Activated effector memory CD4-positive, alpha-beta T cell treated with anti-CD3 and anti-CD28 coated beads, Interleukin-2, amount 50 U/mL, for 16 hours (primary cell): ENCODE measurements around the gene ANKRD65.
"Not testable (repeated sequence)": the region's sequence is repeated elsewhere in the genome, so short reads cannot be mapped to it uniquely, and the experiment has no call there.

ENCODE experiments used
- DNase-seq: peaks from one replicate; pipeline ENCODE4 v3.0.0-alpha.2; 2020

ANKRD65 gene

DNA sequence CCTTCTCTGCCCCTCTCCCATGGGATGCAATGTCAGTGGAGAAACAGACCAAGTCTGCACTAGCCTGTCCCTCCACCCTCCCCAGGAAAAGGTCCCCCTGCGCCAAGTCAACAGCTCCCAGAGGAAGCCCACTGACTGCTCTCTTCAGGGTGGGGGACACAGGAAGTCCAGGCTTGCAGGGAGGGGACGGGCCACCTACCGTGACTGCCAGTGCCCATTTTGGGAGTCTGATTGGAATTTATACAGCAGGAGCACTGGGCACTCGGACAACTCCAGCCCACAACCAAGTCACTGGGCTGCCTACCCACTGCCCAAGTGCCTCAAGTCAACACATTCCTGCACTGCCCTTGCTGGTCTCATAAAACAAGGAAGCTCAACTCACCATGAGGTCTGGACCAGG lies 28.1 kb downstream of the ANKRD65 start:
- no peak for DNase-seq

GRCh38 chr1:1391225-1391624 lies 29.9 kb downstream of the ANKRD65 start:
- DNase-seq = no peak

- DNase-seq = no peak
These were observed 30.4 kb downstream of the ANKRD65 start for GRCh38 chr1:1390675-1391074.

GRCh38 chr1:1388078-1388472 lies 33.0 kb downstream of the ANKRD65 start:
- DNase-seq = no peak

DNA sequence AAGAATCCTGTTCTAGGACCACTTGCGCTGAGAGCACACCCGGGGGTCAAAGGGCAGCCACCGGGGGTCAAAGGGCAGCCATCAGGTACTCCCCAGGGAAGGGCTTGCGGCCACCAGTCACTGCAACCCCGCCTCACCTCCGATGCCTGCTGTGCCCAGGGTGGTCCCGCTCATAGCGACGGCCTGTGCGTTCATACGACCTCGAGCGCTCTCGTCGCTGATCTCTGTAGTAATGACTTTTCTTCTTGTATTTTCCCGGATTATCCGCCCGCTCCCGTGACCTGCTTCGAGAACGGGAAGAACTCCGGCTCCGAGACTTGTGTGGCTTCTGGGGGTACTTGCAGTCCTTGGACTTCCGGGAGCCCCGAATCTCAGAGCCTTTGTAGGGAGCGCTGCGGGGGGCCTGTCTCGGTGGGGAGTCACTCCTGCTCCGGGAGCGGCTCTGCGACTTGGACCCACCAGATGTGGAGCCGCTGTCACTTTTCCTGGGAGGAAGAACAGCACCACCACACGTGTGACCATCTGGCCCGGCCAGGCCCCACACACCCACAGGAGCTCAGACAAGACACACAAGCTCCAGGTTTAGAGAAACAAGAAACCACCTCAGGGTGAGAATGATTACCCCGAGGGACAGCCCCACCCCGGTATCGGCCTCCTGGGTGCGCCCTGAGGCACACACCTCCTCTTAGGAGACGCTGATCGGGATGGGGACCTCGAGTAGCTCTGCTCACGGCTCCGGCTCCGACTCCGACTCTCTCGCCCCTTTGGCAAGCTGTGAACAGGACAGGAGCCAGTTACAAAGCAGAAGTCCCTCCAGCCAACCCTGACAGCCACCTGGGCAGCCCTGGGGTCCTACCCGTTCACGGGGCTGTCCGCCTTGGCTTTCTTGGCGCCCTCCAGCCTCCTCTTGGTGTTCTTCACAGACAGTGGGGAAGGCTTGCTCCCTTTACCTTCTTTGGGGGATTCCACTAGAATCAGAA lies 33.7 kb downstream of the ANKRD65 start:
- DNase-seq = no peak

DNA sequence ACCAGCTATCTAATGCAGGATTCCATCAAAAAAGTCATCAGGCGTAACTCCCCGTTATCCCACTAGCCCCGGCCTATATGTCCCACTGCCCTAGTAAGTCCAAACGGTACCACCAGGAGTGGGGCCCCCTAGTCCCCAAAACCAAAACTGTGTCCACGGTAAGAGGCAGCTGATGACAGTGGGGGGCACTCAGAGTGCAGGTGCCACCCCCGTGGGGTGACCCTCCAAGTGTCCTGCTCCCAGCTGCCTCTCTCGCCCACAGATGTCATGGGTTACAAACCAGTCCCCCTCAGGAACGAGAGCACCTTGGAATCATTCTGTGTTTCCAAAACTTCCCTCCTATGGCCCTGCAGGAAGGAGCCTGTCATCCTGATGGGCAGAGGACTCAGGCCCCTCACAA lies 35.1 kb downstream of the ANKRD65 start:
- no peak for DNase-seq

DNA sequence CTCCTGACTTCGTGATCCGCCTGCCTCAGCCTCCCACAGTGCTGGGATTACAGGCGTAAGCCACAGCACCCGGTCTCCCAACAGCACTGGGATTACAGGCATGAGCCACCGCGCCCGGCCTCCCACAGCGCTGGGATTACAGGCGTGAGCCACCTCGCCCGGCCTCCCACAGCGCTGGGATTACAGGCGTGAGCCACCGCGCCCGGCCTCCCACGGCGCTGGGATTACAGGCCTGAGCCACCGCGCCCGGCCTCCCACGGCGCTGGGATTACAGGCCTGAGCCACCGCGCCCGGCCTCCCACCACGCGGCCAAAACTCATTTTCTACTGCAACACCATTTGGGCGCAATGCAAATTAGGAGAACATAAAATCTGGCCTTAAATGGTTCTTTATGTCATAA lies 35.7 kb downstream of the ANKRD65 start:
- DNase-seq = not testable (repeated sequence)

- no peak for DNase-seq
These were observed 39.8 kb downstream of the ANKRD65 start for GRCh38 chr1:1381294-1381693.

- DNase-seq = no peak
These were observed 40.2 kb downstream of the ANKRD65 start for GRCh38 chr1:1380860-1381259.

DNA sequence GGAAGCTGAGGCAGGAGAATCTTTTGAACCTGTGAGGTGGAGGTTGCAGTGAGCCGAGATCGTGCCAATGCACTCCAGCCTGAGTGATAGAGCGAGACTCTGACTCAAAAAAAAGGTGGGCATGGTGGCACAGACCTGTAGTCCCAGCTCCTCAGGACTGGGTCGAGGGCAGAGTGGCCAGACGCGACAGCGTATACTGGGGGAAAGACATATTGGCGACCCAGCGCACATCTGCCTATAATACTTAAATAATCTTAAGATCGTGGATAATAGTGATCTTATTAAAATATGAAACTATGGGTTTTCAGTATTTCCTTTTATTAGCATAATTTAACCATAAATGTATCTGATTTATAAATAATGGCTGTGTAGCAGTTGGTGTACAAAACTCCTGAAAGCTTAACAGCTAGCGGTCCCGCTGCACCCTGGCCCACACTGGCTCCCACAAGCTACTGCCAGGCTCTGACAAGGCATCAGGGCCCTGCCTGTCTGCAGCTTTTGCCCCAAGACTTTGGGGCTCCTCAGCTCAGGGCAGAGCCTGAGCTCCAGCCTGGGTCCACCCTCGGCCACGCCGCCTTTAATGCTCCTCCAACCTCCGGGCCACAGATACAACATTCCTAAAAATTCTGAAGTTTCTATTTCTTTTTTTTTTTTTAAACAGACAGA lies 43.4 kb downstream of the ANKRD65 start:
- DNase-seq = no peak

GRCh38 chr1:1376551-1377226 lies 44.4 kb downstream of the ANKRD65 start:
- no peak for DNase-seq

DNA sequence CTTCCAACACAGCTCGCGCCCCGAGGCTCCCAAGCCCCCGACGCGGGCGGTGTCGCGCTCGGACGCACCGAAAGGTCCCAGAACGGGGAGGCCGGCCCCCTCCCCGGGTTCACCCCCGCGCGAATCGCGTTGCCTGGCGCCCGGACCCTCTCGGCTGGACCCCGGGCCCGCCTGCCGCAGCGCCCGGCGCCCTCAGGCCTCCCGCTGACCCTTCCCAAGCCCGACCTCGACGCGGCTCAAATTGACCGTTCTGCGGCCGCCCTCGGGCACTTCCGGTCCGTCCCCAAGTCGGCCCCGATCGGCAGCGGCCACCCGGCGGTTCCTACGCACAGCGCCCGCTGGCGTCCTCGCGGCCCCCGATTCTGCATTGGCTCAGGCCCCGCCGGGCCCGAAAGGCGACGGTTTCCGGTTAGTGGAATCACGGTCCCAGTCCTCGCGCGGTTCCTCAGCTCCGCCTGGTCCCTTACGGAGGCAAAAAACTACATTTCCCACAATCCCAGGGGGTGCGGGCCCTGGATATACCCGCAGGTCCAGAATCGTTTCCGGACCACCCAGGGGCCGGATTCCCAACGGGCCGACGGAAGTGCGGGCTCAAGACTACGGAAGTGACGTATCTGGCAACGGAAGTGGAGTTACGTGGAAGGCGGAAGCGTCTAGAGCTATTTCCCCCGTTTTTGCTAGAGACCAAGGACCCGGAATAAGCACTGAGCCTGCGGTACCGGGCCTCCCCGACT lies 46.0 kb downstream of the ANKRD65 start, which contains the start of gene AURKAIP1:
TSS of gene AURKAIP1 (minus strand) at position 279 of the 734 bp plus-strand sequence. CDS start 451 bp downstream, outside the sequence.
- DNase-seq = peak; percentile 98

DNA sequence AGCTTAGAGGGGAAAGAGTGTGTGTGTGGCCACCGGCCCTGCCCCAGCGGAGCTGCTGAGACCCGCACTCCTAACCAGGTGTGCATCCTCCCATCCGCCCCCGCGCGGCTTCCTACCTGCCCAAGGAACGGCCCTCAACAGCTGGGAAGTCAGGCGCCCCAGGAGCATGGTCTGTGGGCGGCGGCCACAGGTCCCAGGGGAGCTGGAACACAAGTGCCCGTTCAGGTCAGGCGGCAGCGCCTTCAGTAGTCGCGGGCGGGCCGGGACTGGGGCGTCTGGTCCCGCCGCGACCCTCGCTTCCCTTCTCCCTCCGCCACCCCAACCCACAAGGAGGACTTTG lies 46.5 kb downstream of the ANKRD65 start:
- DNase-seq = peak; percentile 71

DNA sequence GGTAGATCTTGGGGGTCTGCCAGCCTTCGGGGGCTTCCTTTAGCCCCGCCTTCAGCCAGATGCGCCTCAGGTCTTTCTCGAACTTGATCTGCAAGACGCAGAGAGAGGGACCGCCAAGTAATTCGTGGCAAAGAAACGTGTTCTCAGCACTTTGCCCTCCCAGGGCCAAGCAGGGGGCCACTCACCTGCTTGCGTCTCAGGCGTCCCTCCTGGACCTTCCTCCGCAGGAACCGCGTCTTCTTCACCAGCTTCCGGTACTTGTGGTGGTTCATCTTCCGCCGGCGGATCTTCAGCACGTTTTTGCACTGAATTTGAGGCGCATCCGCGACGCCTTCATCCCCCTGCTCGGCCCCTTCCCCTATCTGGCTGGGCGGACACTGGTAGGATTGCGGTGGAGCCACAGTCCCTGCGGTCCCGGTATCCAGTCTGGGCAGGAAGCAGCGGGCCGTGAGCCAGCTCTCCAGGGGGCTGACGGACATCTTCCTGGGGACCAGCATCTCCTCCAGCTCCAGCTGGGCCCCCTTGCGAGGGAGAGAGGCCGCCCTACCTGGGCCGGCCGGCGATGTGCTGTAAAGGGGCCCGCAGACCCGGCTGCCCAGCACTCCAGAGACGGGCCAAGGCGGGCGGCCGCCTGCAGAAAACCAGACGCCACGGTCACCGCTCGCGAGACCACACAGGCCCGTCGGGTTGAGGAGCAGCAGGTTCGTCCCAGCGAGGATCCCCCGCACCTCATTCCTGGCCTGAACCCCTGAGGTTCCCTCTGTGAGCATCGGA lies 47.1 kb downstream of the ANKRD65 start:
- no peak for DNase-seq

DNA sequence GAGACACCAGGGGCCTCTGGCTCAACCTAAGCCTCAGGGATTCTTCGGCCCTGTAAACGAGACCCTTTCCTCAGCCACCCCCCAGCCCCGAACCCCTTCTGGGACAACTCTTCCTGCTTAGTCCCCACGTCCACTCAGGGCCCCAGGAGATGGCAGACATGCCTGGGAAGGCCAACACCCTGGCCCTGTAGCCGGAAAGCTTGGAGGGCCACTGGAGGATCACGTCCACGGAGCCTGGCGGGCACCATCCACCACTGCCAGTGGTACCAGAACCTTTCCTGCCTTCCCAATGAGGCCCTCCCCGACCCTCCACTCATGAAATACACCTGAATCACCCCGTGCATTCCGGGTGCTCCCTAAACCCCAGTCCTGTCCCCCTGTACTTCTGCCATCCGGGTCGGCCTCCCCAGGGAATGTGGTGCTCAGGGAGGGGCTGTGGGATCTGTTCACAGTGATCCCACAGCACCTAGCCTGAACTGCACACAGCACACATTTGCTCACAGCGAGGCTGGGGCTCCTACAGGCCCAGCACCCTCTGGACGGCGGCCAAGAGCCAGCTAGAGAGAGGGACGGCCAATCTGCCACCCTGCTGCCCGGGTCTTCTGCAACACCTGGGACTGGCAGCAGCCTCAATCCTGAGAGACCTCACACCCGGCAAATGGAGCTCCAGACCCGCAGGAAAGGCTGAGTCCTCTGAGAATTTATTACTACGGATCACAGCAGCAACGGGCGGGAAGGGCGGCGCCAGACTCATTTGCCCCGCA lies 47.8 kb downstream of the ANKRD65 start:
- DNase-seq = no peak

DNA sequence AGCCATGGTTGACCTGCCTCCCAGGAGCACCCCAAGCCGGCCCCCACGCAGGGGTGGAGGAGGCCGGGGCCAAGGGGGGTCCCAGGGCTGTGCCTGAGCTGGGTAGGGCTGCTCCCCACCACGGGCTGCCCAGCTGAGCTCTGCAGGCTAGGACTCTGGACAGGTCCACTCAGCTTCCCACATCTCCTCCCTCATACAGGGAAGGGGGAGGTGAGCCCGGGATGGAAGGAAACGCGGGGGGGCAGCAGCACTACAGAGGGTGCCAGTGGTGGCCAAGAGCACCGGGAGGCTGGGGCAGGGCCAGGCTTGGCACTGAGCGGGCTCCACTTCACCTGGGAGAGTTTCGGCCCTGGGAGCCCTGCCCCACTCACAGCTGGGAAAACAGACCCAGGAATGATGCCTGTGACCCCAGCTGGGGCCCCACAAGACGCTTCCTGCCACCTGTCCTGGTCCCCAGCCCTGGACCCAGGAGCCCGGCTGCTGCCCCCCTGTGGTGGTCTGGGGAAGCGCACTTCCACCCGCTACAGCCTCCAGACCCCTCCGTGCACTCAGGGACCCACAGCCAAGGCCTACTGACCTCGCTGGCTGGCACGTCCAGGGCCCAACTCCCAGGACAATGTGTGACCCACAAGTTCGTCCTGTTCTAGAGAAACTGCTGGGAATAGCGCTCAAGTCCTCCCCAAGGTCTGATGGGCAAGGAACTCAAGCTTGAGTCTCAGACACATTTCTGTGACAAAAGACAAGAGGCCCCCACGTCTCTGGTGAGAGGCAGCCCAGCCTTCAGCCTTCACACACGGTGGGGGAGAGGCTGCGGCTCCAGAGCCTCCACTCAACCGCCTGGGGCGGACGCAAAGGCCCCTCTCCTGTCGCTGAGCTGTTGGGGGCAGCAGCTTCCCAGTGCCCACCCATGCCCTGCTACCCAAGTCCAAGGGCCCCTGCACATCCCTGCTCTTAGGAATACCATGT lies 49.0 kb downstream of the ANKRD65 start:
- DNase-seq = peak; percentile 93

- DNase-seq = peak; percentile 85
These were observed 49.7 kb downstream of the ANKRD65 start for GRCh38 chr1:1371364-1371745.

GRCh38 chr1:1370771-1371300 lies 50.2 kb downstream of the ANKRD65 start:
- DNase-seq = no peak

- DNase-seq = not testable (repeated sequence)
These were observed 51.0 kb downstream of the ANKRD65 start for GRCh38 chr1:1370094-1370493.
